Measurements from ENCODE around the gene TOPBP1.

TOPBP1 gene

DNA sequence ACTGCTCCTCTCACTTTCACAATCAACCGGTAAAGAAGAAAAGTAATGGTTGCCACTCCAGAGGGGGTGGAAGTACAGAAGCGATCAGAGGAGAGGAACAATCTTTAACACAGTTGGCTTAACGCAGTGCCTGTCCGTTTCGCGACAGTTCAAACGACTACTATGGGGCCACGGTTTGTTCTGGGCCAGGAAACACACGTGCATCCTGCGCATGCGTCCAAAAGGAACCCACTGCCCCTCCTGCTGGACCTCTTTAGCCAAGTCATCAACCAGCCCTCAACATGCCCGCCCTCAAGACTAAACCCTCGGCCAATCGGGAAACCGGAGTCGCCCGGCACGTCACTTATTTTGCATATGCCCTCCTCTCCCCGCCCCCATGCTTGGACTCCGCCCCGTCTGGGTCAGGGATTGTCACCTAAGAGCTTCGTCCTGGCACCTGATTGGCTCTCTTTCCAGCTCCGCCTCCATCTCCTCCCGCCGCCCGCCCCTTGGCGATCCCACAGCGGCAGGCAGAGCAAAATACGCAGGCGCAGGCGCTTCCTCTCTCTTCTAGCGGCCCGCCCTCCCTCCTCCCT is 88.6 kb downstream of the TOPBP1 start:
- Histone ChIP-seq H3K27me3 (ENCODE audit: control insufficient read depth in 2 of 2, insufficient read depth in 2 of 2, low read length in 2 of 2) (no peaks in the 10 kb centered on the region), H3K4me1 (ENCODE audit: control insufficient read depth in 2 of 2, insufficient read depth in 2 of 2, low read length in 2 of 2) (peaks cover 19% of the 10 kb centered on the region in 2 donors), H3K9ac (ENCODE audit: low read depth in 1 of 2, low read length in 2 of 2) (peak overlapping the region; percentile 61 to 97), H3K4me3 (ENCODE audit: low read length in 2 of 2) (peak overlapping the region; percentile 59 to 77), H3K27ac (ENCODE audit: low read depth in 2 of 2, low read length in 2 of 2) (peak overlapping the region; percentile 98), H3K36me3 (ENCODE audit: control insufficient read depth in 2 of 2, insufficient read depth in 2 of 2, low read length in 2 of 2) (peaks cover 14 to 16% of the 10 kb centered on the region in 2 donors), H3K9me3 (ENCODE audit: control insufficient read depth in 2 of 2, low read length in 2 of 2) (no peaks in the 10 kb centered on the region)

DNA sequence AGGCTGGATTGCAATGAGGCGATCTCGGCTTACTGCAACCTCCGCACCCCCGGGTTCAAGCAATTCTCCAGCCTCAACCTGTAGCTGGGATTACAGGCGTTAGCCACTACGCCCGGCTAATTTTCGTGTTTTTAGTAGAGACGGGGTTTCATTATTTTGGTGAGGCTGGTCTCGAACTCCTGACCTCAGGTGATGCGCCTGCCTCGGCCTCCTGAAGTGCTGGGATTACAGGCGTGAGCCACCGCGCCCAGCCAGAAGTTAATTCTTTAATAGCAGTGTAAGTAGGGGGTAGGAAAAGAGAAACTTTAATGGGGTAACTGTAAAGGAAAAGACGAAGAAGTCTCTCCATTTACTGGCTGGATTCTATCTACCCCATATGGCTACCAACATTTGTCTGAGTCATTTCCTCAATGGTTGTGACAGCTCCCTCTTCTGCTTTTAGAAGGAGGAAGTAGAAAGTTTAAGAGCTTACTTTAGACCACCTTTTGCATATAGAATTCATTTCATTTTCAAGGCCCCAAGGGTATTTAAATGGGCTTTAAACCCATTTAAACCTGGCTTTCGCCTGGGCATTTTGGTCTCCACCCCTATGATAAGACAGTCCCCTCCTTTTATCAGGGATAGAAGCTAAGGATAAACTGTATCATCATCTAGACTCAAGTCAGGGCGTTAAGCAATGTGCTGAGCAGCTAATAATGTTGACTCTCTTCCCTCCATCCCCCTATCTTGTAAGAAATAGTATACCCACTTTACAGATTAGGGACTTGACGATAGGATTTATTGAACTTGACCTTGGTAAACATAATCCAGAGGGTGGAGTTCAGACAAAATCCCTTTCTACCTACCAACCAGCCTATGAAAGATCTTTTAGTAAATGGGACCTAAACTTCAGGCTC is 89.3 kb downstream of the TOPBP1 start:
- Histone ChIP-seq H3K9me3 (ENCODE audit: control insufficient read depth in 2 of 2, low read length in 2 of 2) (no peaks in the 10 kb centered on the region), H3K4me1 (ENCODE audit: control insufficient read depth in 2 of 2, insufficient read depth in 2 of 2, low read length in 2 of 2) (peaks cover 19% of the 10 kb centered on the region in 2 donors), H3K36me3 (ENCODE audit: control insufficient read depth in 2 of 2, insufficient read depth in 2 of 2, low read length in 2 of 2) (peaks cover 8 to 9% of the 10 kb centered on the region in 2 donors), H3K27me3 (ENCODE audit: control insufficient read depth in 2 of 2, insufficient read depth in 2 of 2, low read length in 2 of 2) (no peaks in the 10 kb centered on the region), H3K27ac (ENCODE audit: low read depth in 2 of 2, low read length in 2 of 2) (peak overlapping the region; percentile 92 to 95), H3K4me3 (ENCODE audit: low read length in 2 of 2) (peak overlapping the region; percentile 59 to 77), H3K9ac (ENCODE audit: low read depth in 1 of 2, low read length in 2 of 2) (peak overlapping the region; percentile 61 to 77)

DNA sequence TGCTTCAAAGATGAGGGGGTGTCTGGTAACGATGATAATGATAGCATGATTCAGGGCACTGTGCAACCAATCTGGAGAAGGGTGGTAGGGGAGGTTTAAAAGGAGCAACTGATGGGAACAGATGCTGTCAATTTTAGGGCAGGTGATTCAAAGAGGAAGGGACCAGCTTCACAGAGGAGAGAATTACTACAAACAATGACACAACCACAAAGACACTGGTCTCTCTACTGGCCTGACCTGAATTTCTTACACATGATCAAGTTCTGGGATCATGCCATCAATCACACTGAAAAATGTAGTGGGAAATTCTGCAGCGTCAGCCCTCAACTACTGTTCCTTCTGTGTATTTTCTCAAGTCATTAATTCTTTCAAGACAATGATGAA is 90.8 kb downstream of the TOPBP1 start:
- Histone ChIP-seq H3K4me1 (ENCODE audit: control insufficient read depth in 2 of 2, insufficient read depth in 2 of 2, low read length in 2 of 2) (peaks cover 14% of the 10 kb centered on the region in 2 donors), H3K36me3 (ENCODE audit: control insufficient read depth in 2 of 2, insufficient read depth in 2 of 2, low read length in 2 of 2) (peaks cover 2 to 4% of the 10 kb centered on the region in 2 donors), H3K9me3 (ENCODE audit: control insufficient read depth in 2 of 2, low read length in 2 of 2) (no peaks in the 10 kb centered on the region), H3K27me3 (ENCODE audit: control insufficient read depth in 2 of 2, insufficient read depth in 2 of 2, low read length in 2 of 2) (no peaks in the 10 kb centered on the region), H3K4me3 (ENCODE audit: low read length in 2 of 2) (no peak overlapping the region), H3K27ac (ENCODE audit: low read depth in 2 of 2, low read length in 2 of 2) (no peak overlapping the region), H3K9ac (ENCODE audit: low read depth in 1 of 2, low read length in 2 of 2) (no peak overlapping the region)

DNA sequence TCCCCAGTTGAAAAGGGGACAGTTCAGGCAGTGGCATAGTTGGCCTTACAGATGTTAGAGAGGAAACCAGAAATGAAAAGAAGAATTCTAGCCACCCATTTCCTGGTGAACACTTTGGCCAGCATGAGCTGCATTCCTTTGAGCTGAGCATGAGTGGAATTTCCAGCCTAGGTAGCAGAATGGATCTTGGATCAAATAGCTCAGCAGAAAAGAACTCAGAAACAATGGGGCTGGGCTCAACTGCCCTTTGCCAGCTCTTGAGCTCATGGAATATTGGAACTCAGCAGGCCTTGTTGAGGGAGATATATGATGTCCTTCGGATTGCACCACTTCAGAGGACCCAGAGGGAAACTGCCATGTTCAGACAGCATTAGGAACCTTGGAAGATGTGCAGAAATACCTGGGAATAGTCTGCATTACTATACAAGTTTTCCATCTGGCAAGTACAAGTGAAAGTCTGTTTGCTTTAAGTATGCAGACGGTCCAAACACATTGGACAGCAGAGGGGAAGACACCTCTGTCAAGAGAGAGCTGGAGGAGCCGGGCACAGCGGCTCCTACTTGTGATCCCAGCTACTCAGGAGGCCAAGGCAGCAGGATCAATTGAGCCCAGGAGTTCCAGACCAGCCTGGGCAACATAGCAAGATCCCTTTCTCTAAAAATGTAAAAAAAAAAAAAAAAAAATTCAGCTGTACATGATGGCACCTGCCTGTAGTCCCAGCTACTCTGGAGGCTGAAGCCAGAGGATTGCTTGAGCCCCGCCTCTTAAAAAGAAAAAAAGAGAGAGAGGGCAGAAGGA is 91.4 kb downstream of the TOPBP1 start:
- no peaks in the 10 kb centered on the region for H3K27me3 ChIP-seq (ENCODE audit: control insufficient read depth in 2 of 2, insufficient read depth in 2 of 2, low read length in 2 of 2)
- H3K4me1 ChIP-seq (ENCODE audit: control insufficient read depth in 2 of 2, insufficient read depth in 2 of 2, low read length in 2 of 2): peaks cover 10 to 11% of the 10 kb centered on the region in 2 donors
- H3K27ac ChIP-seq (ENCODE audit: low read depth in 2 of 2, low read length in 2 of 2): no peak overlapping the region
- H3K9ac ChIP-seq (ENCODE audit: low read depth in 1 of 2, low read length in 2 of 2): no peak overlapping the region
- H3K36me3 ChIP-seq (ENCODE audit: control insufficient read depth in 2 of 2, insufficient read depth in 2 of 2, low read length in 2 of 2): no peaks in the 10 kb centered on the region
- H3K9me3 ChIP-seq (ENCODE audit: control insufficient read depth in 2 of 2, low read length in 2 of 2): no peaks in the 10 kb centered on the region
- no peak overlapping the region for H3K4me3 ChIP-seq (ENCODE audit: low read length in 2 of 2)

DNA sequence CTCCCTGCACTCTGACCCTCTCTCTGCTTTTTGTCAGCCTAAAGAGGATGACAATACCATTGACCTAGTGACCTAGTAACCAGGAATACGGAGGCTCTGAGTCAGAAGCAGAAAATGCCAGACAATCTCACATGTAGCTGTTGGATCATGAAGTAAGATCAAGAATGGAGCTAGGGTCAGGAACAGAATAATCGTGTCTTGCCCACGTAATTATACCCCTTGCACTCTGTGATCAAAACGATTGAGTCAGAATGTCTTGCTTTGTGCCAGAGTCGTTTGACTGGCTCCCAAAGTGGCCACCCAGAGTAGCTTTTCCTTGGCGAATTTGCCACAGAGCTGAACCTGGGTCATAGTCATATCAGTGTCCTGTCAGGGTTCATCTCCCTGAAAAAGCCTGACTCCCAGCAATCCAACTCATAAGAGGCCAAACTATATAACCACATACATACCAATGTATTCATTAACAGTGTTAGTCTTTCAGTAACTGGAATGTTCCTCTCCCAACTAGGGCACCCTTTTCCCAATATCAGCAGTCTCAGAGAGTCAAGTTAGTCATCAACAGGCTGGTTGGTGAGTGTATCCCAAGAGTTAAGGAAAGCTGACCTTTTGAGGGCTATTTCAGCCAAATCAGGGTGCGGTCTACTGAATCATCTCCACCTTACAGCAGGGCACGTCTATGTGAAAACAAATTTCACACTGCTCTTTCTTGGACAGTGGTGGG is 93.3 kb downstream of the TOPBP1 start:
- Histone ChIP-seq H3K27ac (ENCODE audit: low read depth in 2 of 2, low read length in 2 of 2) (no peak overlapping the region), H3K9me3 (ENCODE audit: control insufficient read depth in 2 of 2, low read length in 2 of 2) (no peaks in the 10 kb centered on the region), H3K27me3 (ENCODE audit: control insufficient read depth in 2 of 2, insufficient read depth in 2 of 2, low read length in 2 of 2) (no peaks in the 10 kb centered on the region)

DNA sequence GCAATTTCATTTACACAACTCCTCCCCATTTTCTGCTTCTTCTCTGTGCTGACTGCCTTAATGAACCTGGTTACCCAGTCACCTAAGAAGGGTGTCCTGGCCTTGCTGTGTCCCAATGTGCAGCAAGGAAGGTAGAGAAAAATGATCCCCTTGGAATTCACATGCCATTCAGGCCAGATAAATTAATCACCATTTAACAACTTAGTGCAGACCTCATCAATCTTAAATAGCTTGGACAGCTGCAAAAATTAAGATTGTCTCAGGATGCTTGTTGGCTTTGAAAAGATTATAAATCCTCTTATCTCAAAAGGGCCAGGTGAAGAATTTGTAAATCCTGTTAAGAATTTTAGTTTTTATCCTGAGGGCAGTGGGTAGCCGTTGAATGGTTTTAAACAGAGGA is 97.9 kb downstream of the TOPBP1 start:
- H3K4me1 ChIP-seq (ENCODE audit: control insufficient read depth in 2 of 2, insufficient read depth in 2 of 2, low read length in 2 of 2): no peaks in the 10 kb centered on the region
- H3K9me3 ChIP-seq (ENCODE audit: control insufficient read depth in 2 of 2, low read length in 2 of 2): no peaks in the 10 kb centered on the region
- no peak overlapping the region for H3K9ac ChIP-seq (ENCODE audit: low read depth in 1 of 2, low read length in 2 of 2)
- H3K4me3 ChIP-seq (ENCODE audit: low read length in 2 of 2): no peak overlapping the region
- H3K36me3 ChIP-seq (ENCODE audit: control insufficient read depth in 2 of 2, insufficient read depth in 2 of 2, low read length in 2 of 2): no peaks in the 10 kb centered on the region
- H3K27me3 ChIP-seq (ENCODE audit: control insufficient read depth in 2 of 2, insufficient read depth in 2 of 2, low read length in 2 of 2): no peaks in the 10 kb centered on the region
- H3K27ac ChIP-seq (ENCODE audit: low read depth in 2 of 2, low read length in 2 of 2): no peak overlapping the region

More for the DNA sequence above, 93.3 kb downstream of the TOPBP1 start:
- Histone ChIP-seq H3K9ac (ENCODE audit: low read depth in 1 of 2, low read length in 2 of 2) (no peak overlapping the region), H3K4me1 (ENCODE audit: control insufficient read depth in 2 of 2, insufficient read depth in 2 of 2, low read length in 2 of 2) (peaks cover 4 to 8% of the 10 kb centered on the region in 2 donors), H3K36me3 (ENCODE audit: control insufficient read depth in 2 of 2, insufficient read depth in 2 of 2, low read length in 2 of 2) (no peaks in the 10 kb centered on the region), H3K4me3 (ENCODE audit: low read length in 2 of 2) (no peak overlapping the region)

DNA sequence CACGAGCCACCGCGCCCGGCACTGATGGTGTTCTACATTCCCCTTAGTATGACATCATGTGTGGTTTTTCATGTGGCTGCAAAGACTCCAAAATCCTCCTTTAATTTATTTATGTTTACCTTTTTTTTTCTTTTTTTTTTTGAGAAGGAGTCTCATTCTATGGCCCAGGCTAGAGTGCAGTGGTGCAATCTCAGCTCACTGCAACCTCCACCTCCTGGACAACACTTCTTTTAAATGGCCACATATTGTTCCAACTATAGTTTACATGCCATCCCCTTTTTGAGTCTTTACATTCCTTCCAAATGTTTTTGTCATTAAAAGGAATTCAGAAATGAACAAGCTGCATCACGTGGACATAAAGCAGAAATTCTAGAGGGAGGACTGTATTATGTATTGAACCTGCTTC is 98.6 kb downstream of the TOPBP1 start:
- Histone ChIP-seq H3K27ac (ENCODE audit: low read depth in 2 of 2, low read length in 2 of 2) (no peak overlapping the region), H3K36me3 (ENCODE audit: control insufficient read depth in 2 of 2, insufficient read depth in 2 of 2, low read length in 2 of 2) (no peaks in the 10 kb centered on the region), H3K9ac (ENCODE audit: low read depth in 1 of 2, low read length in 2 of 2) (no peak overlapping the region), H3K27me3 (ENCODE audit: control insufficient read depth in 2 of 2, insufficient read depth in 2 of 2, low read length in 2 of 2) (no peaks in the 10 kb centered on the region), H3K4me1 (ENCODE audit: control insufficient read depth in 2 of 2, insufficient read depth in 2 of 2, low read length in 2 of 2) (no peaks in the 10 kb centered on the region), H3K4me3 (ENCODE audit: low read length in 2 of 2) (no peak overlapping the region), H3K9me3 (ENCODE audit: control insufficient read depth in 2 of 2, low read length in 2 of 2) (no peaks in the 10 kb centered on the region)

DNA sequence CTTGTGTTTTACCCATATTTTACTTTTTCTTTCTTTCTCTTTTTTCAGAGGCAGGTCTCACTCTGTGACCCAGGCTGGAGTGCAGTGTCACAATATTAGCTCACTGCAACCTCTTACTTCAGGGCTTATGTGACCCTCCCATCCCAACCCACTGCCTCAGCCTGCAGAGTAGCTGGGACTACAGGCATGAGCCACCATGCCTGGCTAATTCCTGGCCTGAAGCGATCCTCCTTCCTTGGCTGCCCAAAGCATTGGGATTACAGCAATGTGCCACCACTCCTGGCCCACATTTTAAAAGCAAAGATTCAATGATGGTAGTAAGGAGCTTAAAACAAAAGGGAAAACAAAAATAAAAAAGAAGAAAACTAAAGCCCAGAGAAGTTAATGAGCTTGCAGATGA is 99.4 kb downstream of the TOPBP1 start:
- H3K9me3 ChIP-seq (ENCODE audit: control insufficient read depth in 2 of 2, low read length in 2 of 2): no peaks in the 10 kb centered on the region
- no peak overlapping the region for H3K4me3 ChIP-seq (ENCODE audit: low read length in 2 of 2)
- no peaks in the 10 kb centered on the region for H3K36me3 ChIP-seq (ENCODE audit: control insufficient read depth in 2 of 2, insufficient read depth in 2 of 2, low read length in 2 of 2)
- H3K9ac ChIP-seq (ENCODE audit: low read depth in 1 of 2, low read length in 2 of 2): no peak overlapping the region
- no peaks in the 10 kb centered on the region for H3K4me1 ChIP-seq (ENCODE audit: control insufficient read depth in 2 of 2, insufficient read depth in 2 of 2, low read length in 2 of 2)
- H3K27ac ChIP-seq (ENCODE audit: low read depth in 2 of 2, low read length in 2 of 2): no peak overlapping the region
- H3K27me3 ChIP-seq (ENCODE audit: control insufficient read depth in 2 of 2, insufficient read depth in 2 of 2, low read length in 2 of 2): no peaks in the 10 kb centered on the region

DNA sequence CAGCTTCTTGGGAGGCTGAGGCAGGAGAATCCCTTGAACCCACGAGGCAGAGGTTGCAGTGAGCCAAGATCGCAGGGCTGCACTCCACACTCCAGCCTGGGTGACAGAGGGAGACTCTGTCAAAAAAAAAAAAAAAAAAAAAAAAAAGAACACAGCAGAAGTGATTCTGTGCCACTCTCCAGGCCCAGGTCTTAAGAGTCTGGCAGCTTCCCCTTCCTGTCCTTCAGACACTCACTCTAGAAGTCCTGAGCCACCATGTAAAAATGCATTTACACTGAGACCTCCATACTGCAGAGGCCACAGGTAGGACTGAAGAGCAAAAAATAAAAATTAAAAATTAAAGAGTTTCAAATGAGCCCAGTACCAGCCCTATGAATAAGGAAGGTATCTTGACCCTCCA is 100.1 kb downstream of the TOPBP1 start:
- no peaks in the 10 kb centered on the region for H3K9me3 ChIP-seq (ENCODE audit: control insufficient read depth in 2 of 2, low read length in 2 of 2)
- no peaks in the 10 kb centered on the region for H3K36me3 ChIP-seq (ENCODE audit: control insufficient read depth in 2 of 2, insufficient read depth in 2 of 2, low read length in 2 of 2)
- H3K27me3 ChIP-seq (ENCODE audit: control insufficient read depth in 2 of 2, insufficient read depth in 2 of 2, low read length in 2 of 2): no peaks in the 10 kb centered on the region
- H3K9ac ChIP-seq (ENCODE audit: low read depth in 1 of 2, low read length in 2 of 2): no peak overlapping the region
- H3K4me3 ChIP-seq (ENCODE audit: low read length in 2 of 2): no peak overlapping the region
- H3K4me1 ChIP-seq (ENCODE audit: control insufficient read depth in 2 of 2, insufficient read depth in 2 of 2, low read length in 2 of 2): no peaks in the 10 kb centered on the region
- no peak overlapping the region for H3K27ac ChIP-seq (ENCODE audit: low read depth in 2 of 2, low read length in 2 of 2)
